ENCODE results near the gene CRKL.

DNA sequence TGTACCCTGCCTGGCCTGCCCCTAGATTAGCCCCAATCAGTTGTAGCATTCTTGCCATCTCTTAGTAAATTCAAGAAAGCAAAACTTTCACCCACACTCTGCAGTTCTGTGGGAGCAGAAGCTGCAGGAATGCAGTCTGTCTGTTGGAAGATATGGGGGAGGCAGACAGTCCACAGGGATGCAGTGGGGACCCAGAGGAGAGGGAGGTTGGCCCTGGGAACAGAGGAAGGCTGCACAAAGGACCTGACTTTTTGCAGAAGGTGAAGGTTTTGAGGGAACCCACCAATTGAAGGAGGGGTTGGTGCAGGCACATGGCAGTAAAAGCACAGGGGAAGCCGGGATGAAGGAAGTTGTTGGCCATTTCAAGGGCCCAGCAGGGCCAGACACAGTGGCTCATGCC is 41.9 kb upstream of the CRKL start:
- no peak for TF ChIP-seq POLR2A (IDR thresholded peaks at IDR 0.05)
- TF ChIP-seq, protein P1, sequence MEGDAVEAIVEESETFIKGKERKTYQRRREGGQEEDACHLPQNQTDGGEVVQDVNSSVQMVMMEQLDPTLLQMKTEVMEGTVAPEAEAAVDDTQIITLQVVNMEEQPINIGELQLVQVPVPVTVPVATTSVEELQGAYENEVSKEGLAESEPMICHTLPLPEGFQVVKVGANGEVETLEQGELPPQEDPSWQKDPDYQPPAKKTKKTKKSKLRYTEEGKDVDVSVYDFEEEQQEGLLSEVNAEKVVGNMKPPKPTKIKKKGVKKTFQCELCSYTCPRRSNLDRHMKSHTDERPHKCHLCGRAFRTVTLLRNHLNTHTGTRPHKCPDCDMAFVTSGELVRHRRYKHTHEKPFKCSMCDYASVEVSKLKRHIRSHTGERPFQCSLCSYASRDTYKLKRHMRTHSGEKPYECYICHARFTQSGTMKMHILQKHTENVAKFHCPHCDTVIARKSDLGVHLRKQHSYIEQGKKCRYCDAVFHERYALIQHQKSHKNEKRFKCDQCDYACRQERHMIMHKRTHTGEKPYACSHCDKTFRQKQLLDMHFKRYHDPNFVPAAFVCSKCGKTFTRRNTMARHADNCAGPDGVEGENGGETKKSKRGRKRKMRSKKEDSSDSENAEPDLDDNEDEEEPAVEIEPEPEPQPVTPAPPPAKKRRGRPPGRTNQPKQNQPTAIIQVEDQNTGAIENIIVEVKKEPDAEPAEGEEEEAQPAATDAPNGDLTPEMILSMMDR (IDR thresholded peaks at IDR 0.05) = no peak

Measured in heart left ventricle (tissue), 13 donors.